Gastroesophageal sphincter (tissue), 4 donors: ENCODE results near the gene TSPAN17. TPM values are rescaled to one million over a fixed set of nuclear protein-coding genes. Genes with fewer than 3 reads are reported as not detected.

Experiments used
- ATAC-seq: fragments of 150-250 bp; one replicate; pipeline ENCODE4 v1.9.1; 2016; ENCODE audit warnings: mild to moderate bottlenecking, moderate library complexity
- H3K27ac ChIP-seq, 4 donors: fragments of 200-600 bp; sonication (generic) in 3 of 4; 1 replicate in 3 of 4; 2 replicates in 1 of 4; pipeline ENCODE4 v1.5.1; 2016 to 2019
- H3K27me3 ChIP-seq: fragments of 200-600 bp; sonication (generic); one replicate; pipeline ENCODE4 v1.5.1; 2019
- H3K36me3 ChIP-seq, 2 donors: fragments of 200-600 bp; sonication (generic); one replicate each; pipeline ENCODE4 v1.5.1; 2019; ENCODE audit warnings: control low read depth in 1 of 2
- H3K4me1 ChIP-seq, 3 donors: fragments of 200-600 bp; sonication (generic); 1 replicate in 2 of 3; 2 replicates in 1 of 3; pipeline ENCODE4 v1.5.1; 2016 to 2019; ENCODE audit warnings: control low read depth in 2 of 3
- H3K4me3 ChIP-seq, 2 donors: fragments of 200-600 bp; sonication (generic); one replicate each; pipeline ENCODE4 v1.5.1; 2019; ENCODE audit warnings: mild to moderate bottlenecking in 1 of 2, moderate library complexity in 1 of 2
- H3K9me3 ChIP-seq, 3 donors: fragments of 200-600 bp; sonication (generic); one replicate each; pipeline ENCODE4 v1.5.1; 2017 to 2019; ENCODE audit warnings: control low read depth in 2 of 3
- EP300 ChIP-seq: sonication (generic); formaldehyde crosslinking; IDR thresholded peaks from one replicate; pipeline ENCODE4 v1.6.1; 2017; ENCODE audit warnings: antibody characterized with exemption, mild to moderate bottlenecking
- POLR2A ChIP-seq, 2 donors: fragments of 450-650 bp; IDR thresholded peaks; one replicate each; pipeline ENCODE4 v1.6.1; 2017; ENCODE audit warnings: antibody characterized with exemption in 2 of 2, mild to moderate bottlenecking in 2 of 2, moderate library complexity in 1 of 2
- POLR2AphosphoS5 ChIP-seq: sonication (generic); formaldehyde crosslinking; IDR thresholded peaks from one replicate; pipeline ENCODE4 v1.6.1; 2017; ENCODE audit warnings: antibody characterized with exemption
- WGBS, 2 donors: methylation state at CpG; one replicate each; pipeline ENCODE4 v1.1.5; 2018; ENCODE audit warnings: low coverage in 1 of 2; 5-methylcytosine and 5-hydroxymethylcytosine counted together
- total RNA-seq, 4 donors: library from RNA; depleted of rRNA; stranded (reverse); fragments of >200 nt; gene quantifications; one replicate each; pipeline ENCODE4 v1.1.0, GENCODE V29; 2016
- TF ChIP-seq, protein P1 (sequence below), 4 experiments: fragments of 200-600 bp in 2 of 4; fragments of 450-650 bp in 2 of 4; sonication (generic) in 1 of 4; IDR thresholded peaks; one replicate each; pipeline ENCODE4 v1.5.1; 2017 to 2019; ENCODE audit warnings: antibody characterized with exemption in 4 of 4, mild to moderate bottlenecking in 2 of 4, moderate library complexity in 2 of 4

The TSPAN17 gene
- total RNA-seq, 4 donors from 2014 or later = 11.0 to 20.2 (median 15.4) TPM

DNA sequence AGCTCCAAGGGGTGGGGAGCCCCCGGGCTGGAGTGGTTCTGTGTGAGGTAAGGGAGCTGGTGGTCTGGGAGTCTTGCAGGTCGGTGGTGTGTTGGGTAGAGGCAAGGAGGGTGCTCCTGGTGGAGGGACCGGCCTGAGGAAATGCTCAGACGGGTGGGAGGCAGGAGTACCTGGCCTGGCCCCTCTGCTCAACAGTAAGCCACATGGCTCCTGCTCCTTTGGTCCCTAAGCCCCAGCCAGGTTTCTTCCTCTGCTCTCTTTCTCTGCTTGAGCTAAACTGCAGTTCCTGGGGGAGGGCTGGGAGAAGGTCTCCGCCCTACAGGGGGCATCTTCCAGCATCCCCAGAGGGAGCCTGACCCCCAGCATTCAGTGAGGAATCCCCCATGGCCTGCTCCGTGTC lies 17.2 kb downstream of the TSPAN17 start:
- H3K9me3 ChIP-seq = no peaks in the 10 kb centered on the region
- H3K27ac ChIP-seq = no peak overlapping the region

DNA sequence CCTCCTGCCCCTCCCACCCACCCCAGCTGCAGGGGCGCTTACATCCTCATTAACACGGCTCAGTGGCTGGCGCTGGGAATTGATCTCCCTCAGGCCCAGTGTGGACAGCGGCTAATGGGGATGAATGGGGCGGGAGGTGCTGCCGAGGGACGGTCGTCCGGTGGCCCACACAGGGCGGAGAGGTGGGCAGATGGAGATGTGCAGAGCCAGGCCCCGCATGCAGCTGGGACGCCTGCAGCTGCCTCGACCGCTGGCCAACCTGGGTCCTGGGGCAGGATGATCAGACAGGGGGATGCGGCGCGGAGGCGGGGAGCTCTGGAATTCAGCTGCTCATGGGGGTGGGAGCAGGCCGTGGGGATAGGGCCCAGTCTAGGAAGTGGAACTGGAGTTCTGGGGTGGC lies 17.6 kb downstream of the TSPAN17 start:
- ATAC-seq = no peak
- TF ChIP-seq, protein P1, sequence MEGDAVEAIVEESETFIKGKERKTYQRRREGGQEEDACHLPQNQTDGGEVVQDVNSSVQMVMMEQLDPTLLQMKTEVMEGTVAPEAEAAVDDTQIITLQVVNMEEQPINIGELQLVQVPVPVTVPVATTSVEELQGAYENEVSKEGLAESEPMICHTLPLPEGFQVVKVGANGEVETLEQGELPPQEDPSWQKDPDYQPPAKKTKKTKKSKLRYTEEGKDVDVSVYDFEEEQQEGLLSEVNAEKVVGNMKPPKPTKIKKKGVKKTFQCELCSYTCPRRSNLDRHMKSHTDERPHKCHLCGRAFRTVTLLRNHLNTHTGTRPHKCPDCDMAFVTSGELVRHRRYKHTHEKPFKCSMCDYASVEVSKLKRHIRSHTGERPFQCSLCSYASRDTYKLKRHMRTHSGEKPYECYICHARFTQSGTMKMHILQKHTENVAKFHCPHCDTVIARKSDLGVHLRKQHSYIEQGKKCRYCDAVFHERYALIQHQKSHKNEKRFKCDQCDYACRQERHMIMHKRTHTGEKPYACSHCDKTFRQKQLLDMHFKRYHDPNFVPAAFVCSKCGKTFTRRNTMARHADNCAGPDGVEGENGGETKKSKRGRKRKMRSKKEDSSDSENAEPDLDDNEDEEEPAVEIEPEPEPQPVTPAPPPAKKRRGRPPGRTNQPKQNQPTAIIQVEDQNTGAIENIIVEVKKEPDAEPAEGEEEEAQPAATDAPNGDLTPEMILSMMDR (IDR thresholded peaks at IDR 0.05) = no peak
- TF ChIP-seq POLR2A (IDR thresholded peaks at IDR 0.05) (no peak), EP300 (no peak)
- Histone ChIP-seq H3K27me3 (peaks cover 71% of the 10 kb centered on the region), H3K36me3 (no peaks in the 10 kb centered on the region), H3K27ac (no peak overlapping the region), H3K4me1 (peaks cover 0 to 9% (median 3%) of the 10 kb centered on the region in 3 donors), H3K9me3 (no peaks in the 10 kb centered on the region), H3K4me3 (no peak overlapping the region)
- WGBS, 2 donors = 21 to 60% methylated on average over 4 to 12 of the region's 19 CpGs

More for the DNA sequence above, 17.2 kb downstream of the TSPAN17 start:
- ATAC-seq = no peak
- H3K4me3 ChIP-seq = no peak overlapping the region
- peaks cover 67% of the 10 kb centered on the region for H3K27me3 ChIP-seq
- H3K4me1 ChIP-seq = peaks cover 0 to 9% (median 3%) of the 10 kb centered on the region in 3 donors
- H3K36me3 ChIP-seq = no peaks in the 10 kb centered on the region
- 40% methylated on average over 1 to 2 of the region's 6 CpGs for WGBS, 2 donors
- TF ChIP-seq POLR2A (IDR thresholded peaks at IDR 0.05) (no peak), EP300 (no peak), POLR2AphosphoS5 (no peak)
- TF ChIP-seq, protein P1 (IDR thresholded peaks at IDR 0.05) = no peak

DNA sequence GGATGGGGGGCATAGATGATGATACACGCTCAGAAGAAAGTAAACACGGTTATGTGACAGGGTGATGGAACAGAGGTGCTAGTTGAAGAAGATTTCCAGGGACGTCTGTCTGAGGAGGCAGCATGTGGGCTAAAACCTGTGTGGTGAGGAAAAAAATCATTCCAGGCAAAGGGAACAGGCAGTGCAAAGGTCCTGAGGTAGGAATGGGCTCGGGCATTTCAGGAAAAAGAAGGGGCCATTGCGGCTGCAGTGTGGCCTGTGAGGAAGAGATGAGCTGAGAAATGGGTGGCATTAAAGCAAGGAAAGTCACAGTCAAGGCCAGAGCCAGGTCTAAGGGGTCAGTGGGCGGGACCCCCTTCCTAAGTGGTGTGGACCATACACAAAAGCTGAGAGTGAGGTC lies 18.2 kb downstream of the TSPAN17 start:
- peaks cover 77% of the 10 kb centered on the region for H3K27me3 ChIP-seq
- no peaks in the 10 kb centered on the region for H3K36me3 ChIP-seq
- H3K4me1 ChIP-seq = peaks cover 0 to 8% (median 3%) of the 10 kb centered on the region in 3 donors
- no peak for TF ChIP-seq POLR2AphosphoS5
- no peak for TF ChIP-seq POLR2A (IDR thresholded peaks at IDR 0.05)
- TF ChIP-seq, protein P1 (IDR thresholded peaks at IDR 0.05) = no peak
- no peak for TF ChIP-seq EP300
- 77 to 82% methylated on average over 5 to 6 of the region's 6 CpGs for WGBS, 2 donors
- H3K27ac ChIP-seq = no peak overlapping the region
- H3K9me3 ChIP-seq = no peaks in the 10 kb centered on the region
- H3K4me3 ChIP-seq = no peak overlapping the region
- no peak for ATAC-seq

DNA sequence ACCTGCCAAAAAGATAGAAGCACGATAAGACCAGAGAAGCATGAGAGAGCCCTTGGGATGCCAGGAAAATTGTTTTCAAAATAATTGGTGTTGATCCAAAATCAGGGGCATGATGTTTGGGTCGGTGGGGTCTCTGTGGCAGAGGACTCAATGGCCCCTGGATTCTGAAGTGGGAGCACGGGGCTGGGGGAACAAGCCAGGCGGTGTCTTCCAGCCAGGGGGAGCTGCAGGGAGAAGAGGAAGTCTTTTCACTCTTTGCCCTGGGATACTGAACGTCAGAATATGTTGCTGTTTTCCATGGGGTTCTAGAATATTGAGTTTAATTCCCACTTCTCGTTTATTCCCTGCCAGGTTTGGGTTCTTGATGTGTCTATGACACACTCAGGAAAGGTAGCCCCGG lies 20.4 kb downstream of the TSPAN17 start:
- Histone ChIP-seq H3K27ac (no peak overlapping the region), H3K4me3 (no peak overlapping the region), H3K4me1 (no peaks in the 10 kb centered on the region), H3K9me3 (no peaks in the 10 kb centered on the region), H3K36me3 (no peaks in the 10 kb centered on the region), H3K27me3 (peaks cover 82% of the 10 kb centered on the region)
- ATAC-seq = no peak
- WGBS, 2 donors = 56 to 79% methylated on average over 5 to 7 of the region's 7 CpGs
- TF ChIP-seq POLR2A (IDR thresholded peaks at IDR 0.05) = no peak
- no peak for TF ChIP-seq EP300

DNA sequence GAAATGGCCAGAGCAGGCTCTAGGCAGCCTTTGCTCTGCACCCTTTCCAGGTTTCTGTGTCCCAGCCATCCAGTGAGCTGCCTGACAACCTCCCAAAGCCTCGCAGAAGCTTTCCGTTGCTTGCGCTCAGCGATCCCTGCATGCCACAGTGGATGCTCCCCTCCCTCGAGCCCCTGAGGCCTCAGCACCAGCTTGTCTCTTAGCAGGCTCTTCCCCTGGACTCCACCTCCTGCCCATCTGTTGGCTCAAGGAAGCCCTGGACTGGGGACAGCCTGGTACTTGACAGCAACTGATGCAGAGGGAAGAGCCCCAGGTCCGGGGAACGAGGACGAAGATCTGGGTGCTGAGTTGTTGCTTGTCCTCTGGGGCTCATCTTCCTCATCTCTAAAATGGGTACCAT lies 23.2 kb downstream of the TSPAN17 start:
- Histone ChIP-seq H3K36me3 (no peaks in the 10 kb centered on the region), H3K4me1 (no peaks in the 10 kb centered on the region), H3K27me3 (peaks cover 69% of the 10 kb centered on the region), H3K27ac (no peak overlapping the region), H3K4me3 (no peak overlapping the region), H3K9me3 (no peaks in the 10 kb centered on the region)
- WGBS, 2 donors = 58 to 70% methylated on average over 2 to 6 of the region's 8 CpGs
- TF ChIP-seq, protein P1 (IDR thresholded peaks at IDR 0.05) = no peak
- TF ChIP-seq POLR2A (IDR thresholded peaks at IDR 0.05) = no peak
- TF ChIP-seq EP300 = no peak
- TF ChIP-seq POLR2AphosphoS5 = no peak
- ATAC-seq = no peak
